ENCODE measurements around the gene ATOSB. TPM values are rescaled to one million over a fixed set of nuclear protein-coding genes. Genes with fewer than 3 reads are reported as not detected.

ATOSB gene
- total RNA-seq, 1 experiment from 2014 or later = 10.2 TPM

DNA sequence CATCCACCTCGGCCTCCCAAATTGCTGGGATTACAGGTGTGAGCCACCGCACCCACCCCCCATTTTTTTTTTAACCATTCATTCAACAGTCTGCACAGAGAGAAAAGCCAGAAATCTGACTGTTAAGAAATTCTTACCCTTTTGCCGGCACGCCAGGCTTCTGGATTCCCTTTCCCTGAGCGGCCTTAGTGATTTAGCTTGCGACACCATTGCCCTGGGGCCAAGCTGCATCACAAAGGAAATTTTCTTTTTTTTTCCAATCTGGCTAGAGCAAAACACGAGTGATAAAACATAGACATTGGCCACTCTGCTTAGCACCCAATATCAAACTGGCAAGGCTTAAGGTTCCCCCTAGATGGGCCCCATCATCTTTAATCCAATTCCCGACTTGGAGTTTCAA is 21.2 kb upstream of the ATOSB start (continued):
- TF ChIP-seq, protein P1, sequence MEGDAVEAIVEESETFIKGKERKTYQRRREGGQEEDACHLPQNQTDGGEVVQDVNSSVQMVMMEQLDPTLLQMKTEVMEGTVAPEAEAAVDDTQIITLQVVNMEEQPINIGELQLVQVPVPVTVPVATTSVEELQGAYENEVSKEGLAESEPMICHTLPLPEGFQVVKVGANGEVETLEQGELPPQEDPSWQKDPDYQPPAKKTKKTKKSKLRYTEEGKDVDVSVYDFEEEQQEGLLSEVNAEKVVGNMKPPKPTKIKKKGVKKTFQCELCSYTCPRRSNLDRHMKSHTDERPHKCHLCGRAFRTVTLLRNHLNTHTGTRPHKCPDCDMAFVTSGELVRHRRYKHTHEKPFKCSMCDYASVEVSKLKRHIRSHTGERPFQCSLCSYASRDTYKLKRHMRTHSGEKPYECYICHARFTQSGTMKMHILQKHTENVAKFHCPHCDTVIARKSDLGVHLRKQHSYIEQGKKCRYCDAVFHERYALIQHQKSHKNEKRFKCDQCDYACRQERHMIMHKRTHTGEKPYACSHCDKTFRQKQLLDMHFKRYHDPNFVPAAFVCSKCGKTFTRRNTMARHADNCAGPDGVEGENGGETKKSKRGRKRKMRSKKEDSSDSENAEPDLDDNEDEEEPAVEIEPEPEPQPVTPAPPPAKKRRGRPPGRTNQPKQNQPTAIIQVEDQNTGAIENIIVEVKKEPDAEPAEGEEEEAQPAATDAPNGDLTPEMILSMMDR (IDR thresholded peaks at IDR 0.05 in 2 of 3, conservative IDR thresholded peaks at IDR 0.05 in 1 of 3; ENCODE audit: borderline replicate concordance in 1 of 3, insufficient read depth in 1 of 3, low read depth in 2 of 3, low read length in 2 of 3) = no peak
- no peak for TF ChIP-seq RAD21 (IDR thresholded peaks at IDR 0.05; ENCODE audit: low read depth)
- TF ChIP-seq, protein P2, sequence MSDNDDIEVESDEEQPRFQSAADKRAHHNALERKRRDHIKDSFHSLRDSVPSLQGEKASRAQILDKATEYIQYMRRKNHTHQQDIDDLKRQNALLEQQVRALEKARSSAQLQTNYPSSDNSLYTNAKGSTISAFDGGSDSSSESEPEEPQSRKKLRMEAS (IDR thresholded peaks at IDR 0.05) = no peak

DNA sequence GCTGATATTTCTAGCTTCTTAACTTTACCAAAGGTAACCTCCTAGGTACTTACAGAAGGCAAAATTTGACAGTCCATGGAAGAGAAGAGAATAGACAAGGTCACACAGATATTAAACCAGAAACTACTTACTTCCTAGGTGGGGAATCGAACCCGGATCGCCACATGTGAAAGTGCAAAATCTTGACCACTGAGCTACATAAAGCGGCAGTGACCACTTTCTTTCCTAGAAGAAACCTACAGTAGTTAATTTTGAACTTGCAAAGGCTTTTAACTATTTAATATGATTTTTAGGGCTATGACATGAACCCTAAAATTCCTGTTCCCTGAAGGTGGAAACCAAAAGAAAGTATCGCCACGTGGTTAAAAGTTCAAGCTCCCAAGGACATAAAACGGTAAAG is 20.3 kb upstream of the ATOSB start:
- no peaks in the 10 kb centered on the region for H3K27me3 ChIP-seq (ENCODE audit: insufficient read depth, low read length)

More for the DNA sequence above, 20.3 kb upstream of the ATOSB start:
- Histone ChIP-seq H3K4me2 (ENCODE audit: low read length) (no peak overlapping the region), H3K79me2 (ENCODE audit: insufficient read depth, low read length) (no peaks in the 10 kb centered on the region), H2AFZ (ENCODE audit: low read depth, low read length, poor library complexity, severe bottlenecking) (no peak overlapping the region), H3K4me3 (replicated peaks in 1 of 2; ENCODE audit: low read depth in 1 of 2, low read length in 2 of 2) (no peak overlapping the region), H3K9ac (ENCODE audit: low read length) (no peak overlapping the region), H3K9me2 (ENCODE audit: insufficient read depth) (no peaks in the 10 kb centered on the region), H3K9me3 (ENCODE audit: control insufficient read depth in 1 of 2, insufficient read depth in 1 of 2, low read depth in 1 of 2, low read length in 2 of 2) (no peaks in the 10 kb centered on the region; a peak in 2 of 4 replicates), H4K20me1 (ENCODE audit: insufficient read depth) (no peaks in the 10 kb centered on the region), H3K4me1 (ENCODE audit: control insufficient read depth in 1 of 2, insufficient read depth in 2 of 2, low read length in 2 of 2) (no peaks in the 10 kb centered on the region), H3K36me3 (ENCODE audit: control insufficient read depth in 1 of 2, insufficient read depth in 2 of 2, low read length in 2 of 2) (no peaks in the 10 kb centered on the region), H3K27ac (ENCODE audit: low read depth, low read length) (no peak overlapping the region)
- POLR2A ChIA-PET = no interaction called here
- DNase-seq (ENCODE audit: low read depth, low spot score) (no peak), ATAC-seq (no peak)
- CTCF ChIA-PET = interaction anchor here (1.4 kb wide), 1 partner anchor 20 kb away, joined by 3 read pairs; the partner anchor contains the start of gene ATOSB
- RAD21 ChIA-PET (ENCODE audit: low non-redundant PET in 1 of 2, low total read pairs in 2 of 2, uncharacterized antibody in 2 of 2, unreplicated experiment in 2 of 2) = no interaction called here
- intact Hi-C loops (cut with micrococcal nuclease) = no loop called here
- no TSS peak for BruUV-seq (replicated peaks)
- no peak for TF ChIP-seq YY1 (IDR thresholded peaks at IDR 0.05; ENCODE audit: extremely low read depth, insufficient replicate concordance, low read depth, low read length)
- no peak for TF ChIP-seq POLR2A (IDR thresholded peaks at IDR 0.05; ENCODE audit: borderline replicate concordance, extremely low read depth, insufficient read depth, insufficient read length)
- TF ChIP-seq CBX3 (IDR thresholded peaks at IDR 0.05; ENCODE audit: low read depth) = no peak
- TF ChIP-seq RAD21 (IDR thresholded peaks at IDR 0.05; ENCODE audit: low read depth) = no peak
- no peak for TF ChIP-seq EGR1 (IDR thresholded peaks at IDR 0.05; ENCODE audit: low read depth)
- TF ChIP-seq SRF (IDR thresholded peaks at IDR 0.05; ENCODE audit: low read depth) = no peak
- TF ChIP-seq SIN3A (IDR thresholded peaks at IDR 0.05; ENCODE audit: low read depth) = no peak
- TF ChIP-seq, protein P3, sequence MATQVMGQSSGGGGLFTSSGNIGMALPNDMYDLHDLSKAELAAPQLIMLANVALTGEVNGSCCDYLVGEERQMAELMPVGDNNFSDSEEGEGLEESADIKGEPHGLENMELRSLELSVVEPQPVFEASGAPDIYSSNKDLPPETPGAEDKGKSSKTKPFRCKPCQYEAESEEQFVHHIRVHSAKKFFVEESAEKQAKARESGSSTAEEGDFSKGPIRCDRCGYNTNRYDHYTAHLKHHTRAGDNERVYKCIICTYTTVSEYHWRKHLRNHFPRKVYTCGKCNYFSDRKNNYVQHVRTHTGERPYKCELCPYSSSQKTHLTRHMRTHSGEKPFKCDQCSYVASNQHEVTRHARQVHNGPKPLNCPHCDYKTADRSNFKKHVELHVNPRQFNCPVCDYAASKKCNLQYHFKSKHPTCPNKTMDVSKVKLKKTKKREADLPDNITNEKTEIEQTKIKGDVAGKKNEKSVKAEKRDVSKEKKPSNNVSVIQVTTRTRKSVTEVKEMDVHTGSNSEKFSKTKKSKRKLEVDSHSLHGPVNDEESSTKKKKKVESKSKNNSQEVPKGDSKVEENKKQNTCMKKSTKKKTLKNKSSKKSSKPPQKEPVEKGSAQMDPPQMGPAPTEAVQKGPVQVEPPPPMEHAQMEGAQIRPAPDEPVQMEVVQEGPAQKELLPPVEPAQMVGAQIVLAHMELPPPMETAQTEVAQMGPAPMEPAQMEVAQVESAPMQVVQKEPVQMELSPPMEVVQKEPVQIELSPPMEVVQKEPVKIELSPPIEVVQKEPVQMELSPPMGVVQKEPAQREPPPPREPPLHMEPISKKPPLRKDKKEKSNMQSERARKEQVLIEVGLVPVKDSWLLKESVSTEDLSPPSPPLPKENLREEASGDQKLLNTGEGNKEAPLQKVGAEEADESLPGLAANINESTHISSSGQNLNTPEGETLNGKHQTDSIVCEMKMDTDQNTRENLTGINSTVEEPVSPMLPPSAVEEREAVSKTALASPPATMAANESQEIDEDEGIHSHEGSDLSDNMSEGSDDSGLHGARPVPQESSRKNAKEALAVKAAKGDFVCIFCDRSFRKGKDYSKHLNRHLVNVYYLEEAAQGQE (IDR thresholded peaks at IDR 0.05; ENCODE audit: low read depth) = no peak
- no peak for TF ChIP-seq TCF7L2 (IDR thresholded peaks at IDR 0.05; ENCODE audit: borderline replicate concordance, extremely low read depth, insufficient read depth, insufficient read length)
- TF ChIP-seq, protein P4, sequence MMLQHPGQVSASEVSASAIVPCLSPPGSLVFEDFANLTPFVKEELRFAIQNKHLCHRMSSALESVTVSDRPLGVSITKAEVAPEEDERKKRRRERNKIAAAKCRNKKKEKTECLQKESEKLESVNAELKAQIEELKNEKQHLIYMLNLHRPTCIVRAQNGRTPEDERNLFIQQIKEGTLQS (IDR thresholded peaks at IDR 0.05) = no peak
- TF ChIP-seq JUND (IDR thresholded peaks at IDR 0.05) = no peak
- no peak for TF ChIP-seq EZH2 (IDR thresholded peaks at IDR 0.05)
- no peak for TF ChIP-seq ZFX (IDR thresholded peaks at IDR 0.05)
- no peak for TF ChIP-seq ZNF274 (IDR thresholded peaks at IDR 0.05; ENCODE audit: low read depth, low read length)
- no peak for TF ChIP-seq ELF1 (IDR thresholded peaks at IDR 0.05; ENCODE audit: borderline replicate concordance, low read depth)
- no peak for TF ChIP-seq CEBPB (IDR thresholded peaks at IDR 0.05; ENCODE audit: low read depth)
- TF ChIP-seq FOSL1 (IDR thresholded peaks at IDR 0.05; ENCODE audit: low read depth) = no peak
- TF ChIP-seq, protein P1 (IDR thresholded peaks at IDR 0.05 in 2 of 3, conservative IDR thresholded peaks at IDR 0.05 in 1 of 3; ENCODE audit: borderline replicate concordance in 1 of 3, insufficient read depth in 1 of 3, low read depth in 2 of 3, low read length in 2 of 3) = no peak

Data from HCT116 (cell line).